Fibroblast of the aortic adventitia (primary cell): ENCODE measurements around the gene DYNC1LI2. TPM values are rescaled to one million over a fixed set of nuclear protein-coding genes. Genes with fewer than 3 reads are reported as not detected.

Experiments
- DNase-seq: peaks from one replicate; pipeline ENCODE4 v3.0.0-alpha.2; 2010; ENCODE audit warnings: low read depth
- H3K4me3 ChIP-seq: 2 replicates; pipeline ENCODE4 v1.5.1; 2011; ENCODE audit warnings: low read depth, mild to moderate bottlenecking, control low read depth, low read length, moderate library complexity
- CTCF ChIP-seq: IDR thresholded peaks from 2 replicates; pipeline ENCODE4 v1.5.1; 2011; ENCODE audit warnings: mild to moderate bottlenecking, low read length, control low read depth, inconsistent platforms; ENCODE audit not compliant: insufficient read depth
- total RNA-seq: library from RNA; depleted of rRNA; stranded (reverse); fragments of >200 nt; gene quantifications from 2 replicates; pipeline ENCODE4 v1.2.3, GENCODE V29; 2012; ENCODE audit warnings: low replicate concordance

The DYNC1LI2 gene
- total RNA-seq, 1 donor, result 148 TPM

- peak overlapping the region; percentile 72 for H3K4me3 ChIP-seq
- no peak for TF ChIP-seq CTCF
- no peak for DNase-seq
These were observed 55.9 kb downstream of the DYNC1LI2 start for GRCh38 chr16:66695471-66695934.

GRCh38 chr16:66693149-66693548 lies 58.3 kb downstream of the DYNC1LI2 start:
- no peak overlapping the region for H3K4me3 ChIP-seq
- no peak for DNase-seq
- no peak for TF ChIP-seq CTCF

GRCh38 chr16:66692341-66692740 lies 59.1 kb downstream of the DYNC1LI2 start:
- no peak for DNase-seq
- H3K4me3 ChIP-seq, result no peak overlapping the region
- no peak for TF ChIP-seq CTCF

GRCh38 chr16:66691234-66691633 lies 60.2 kb downstream of the DYNC1LI2 start:
- TF ChIP-seq CTCF, result no peak
- DNase-seq, result no peak
- no peak overlapping the region for H3K4me3 ChIP-seq

DNA sequence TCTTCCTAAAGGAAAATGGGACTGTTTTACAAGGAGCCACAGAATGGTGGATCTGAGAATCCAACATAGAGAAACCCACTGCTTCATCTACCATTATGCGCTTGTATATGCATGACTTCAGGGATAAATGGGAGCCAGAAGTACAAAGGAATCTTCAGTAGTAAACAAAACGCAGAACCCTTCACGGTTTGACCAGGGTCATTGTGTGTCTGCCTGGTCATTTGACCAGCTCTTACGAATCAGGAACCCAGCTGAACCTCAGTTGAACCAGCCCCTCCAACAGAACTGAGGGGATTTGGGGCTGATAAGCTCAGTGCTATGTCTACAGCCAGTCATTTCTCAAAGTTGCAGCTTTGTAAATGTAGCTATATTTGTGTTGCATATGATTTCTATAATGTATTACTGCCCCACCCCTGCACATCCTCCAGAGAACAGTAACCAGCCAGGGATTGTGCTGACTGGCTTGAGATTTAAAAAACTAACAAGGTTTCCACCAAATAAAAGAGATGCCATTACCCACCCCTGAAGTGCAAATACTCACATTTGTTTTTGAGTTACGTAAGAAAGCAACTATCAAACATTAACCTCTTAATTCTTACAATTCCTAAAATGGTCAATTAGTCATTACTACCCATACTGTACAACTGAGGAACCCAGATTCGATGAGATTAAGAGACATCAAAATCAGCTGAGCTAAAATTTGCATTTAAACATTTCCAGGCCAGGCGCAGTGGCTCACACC lies 61.1 kb downstream of the DYNC1LI2 start:
- no peak for DNase-seq
- H3K4me3 ChIP-seq, result no peak overlapping the region
- no peak for TF ChIP-seq CTCF

GRCh38 chr16:66689282-66689681 lies 62.1 kb downstream of the DYNC1LI2 start:
- no peak for TF ChIP-seq CTCF
- no peak for DNase-seq
- H3K4me3 ChIP-seq, result no peak overlapping the region
